OCI-M2 (cell line): ENCODE results near the gene BCL2L13.

Experiments used
- DNase-seq: peaks from one replicate; lab custom pipeline; 2025; ENCODE audit not compliant: unreplicated experiment; lab: John Stamatoyannopoulos, UW

BCL2L13 gene

DNA sequence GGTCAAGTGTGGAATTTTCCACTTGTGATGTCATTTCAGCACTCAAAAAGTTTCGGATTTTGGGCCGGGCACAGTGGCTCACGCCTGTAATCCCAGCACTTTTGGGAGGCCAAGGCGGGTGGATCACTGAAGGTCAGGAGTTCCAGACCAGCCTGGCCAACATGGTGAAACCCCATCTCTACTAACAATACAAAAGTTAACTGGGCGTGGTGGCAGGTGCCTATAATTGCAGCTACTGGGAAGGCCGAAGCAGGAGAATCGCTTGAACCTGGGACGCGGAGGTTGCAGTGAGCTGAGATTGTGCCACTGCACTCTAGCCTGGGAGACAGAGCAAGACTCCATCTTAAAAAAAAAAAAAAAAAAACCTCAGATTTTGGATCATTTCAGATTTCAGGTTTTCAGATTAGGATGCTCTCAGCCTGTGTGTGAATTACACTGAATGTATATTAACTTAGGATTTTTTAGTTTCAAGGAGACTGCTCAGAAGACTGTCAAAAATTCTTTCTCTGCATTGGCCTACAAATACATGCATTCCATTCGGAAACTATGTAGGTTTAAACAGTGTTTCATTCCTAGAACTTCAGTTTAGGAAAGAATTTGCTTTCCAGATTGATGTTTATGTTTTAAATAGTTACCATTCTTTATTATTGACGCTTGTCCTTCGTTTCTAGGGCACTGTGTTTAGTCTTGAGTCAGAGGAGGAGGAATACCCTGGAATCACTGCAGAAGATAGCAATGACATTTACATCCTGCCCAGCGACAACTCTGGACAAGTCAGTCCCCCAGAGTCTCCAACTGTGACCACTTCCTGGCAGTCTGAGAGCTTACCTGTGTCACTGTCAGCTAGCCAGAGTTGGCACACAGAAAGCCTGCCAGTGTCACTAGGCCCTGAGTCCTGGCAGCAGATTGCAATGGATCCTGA lies 87.7 kb downstream of the BCL2L13 start:
- no peak for DNase-seq

DNA sequence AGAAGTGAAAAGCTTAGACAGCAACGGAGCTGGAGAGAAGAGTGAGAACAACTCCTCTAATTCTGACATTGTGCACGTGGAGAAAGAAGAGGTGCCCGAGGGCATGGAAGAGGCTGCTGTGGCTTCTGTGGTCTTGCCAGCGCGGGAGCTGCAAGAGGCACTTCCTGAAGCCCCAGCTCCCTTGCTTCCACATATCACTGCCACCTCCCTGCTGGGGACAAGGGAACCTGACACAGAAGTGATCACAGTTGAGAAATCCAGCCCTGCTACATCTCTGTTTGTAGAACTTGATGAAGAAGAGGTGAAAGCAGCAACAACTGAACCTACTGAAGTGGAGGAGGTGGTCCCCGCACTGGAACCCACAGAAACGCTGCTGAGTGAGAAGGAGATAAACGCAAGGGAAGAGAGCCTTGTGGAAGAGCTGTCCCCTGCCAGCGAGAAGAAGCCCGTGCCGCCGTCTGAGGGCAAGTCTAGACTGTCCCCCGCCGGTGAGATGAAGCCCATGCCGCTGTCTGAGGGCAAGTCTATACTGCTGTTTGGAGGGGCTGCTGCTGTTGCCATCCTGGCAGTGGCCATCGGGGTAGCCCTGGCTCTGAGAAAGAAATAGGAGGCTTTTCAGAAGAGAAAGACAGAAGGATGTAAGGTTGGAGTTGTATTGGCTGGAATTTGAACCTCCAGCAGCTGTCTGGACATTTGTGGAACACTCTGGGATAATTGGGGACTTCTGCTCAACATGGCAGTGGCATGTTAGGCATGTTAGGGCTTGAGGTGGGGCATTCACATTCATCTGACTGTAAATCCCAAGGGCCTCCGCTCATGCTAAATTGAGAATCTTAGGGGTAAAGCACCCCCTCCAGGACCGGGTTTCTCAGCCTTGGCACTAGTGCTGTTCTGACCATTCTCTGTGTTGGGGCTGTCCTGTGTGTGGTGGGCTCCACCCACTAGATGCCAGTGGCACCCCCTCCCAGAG lies 88.7 kb downstream of the BCL2L13 start:
- no peak for DNase-seq

DNA sequence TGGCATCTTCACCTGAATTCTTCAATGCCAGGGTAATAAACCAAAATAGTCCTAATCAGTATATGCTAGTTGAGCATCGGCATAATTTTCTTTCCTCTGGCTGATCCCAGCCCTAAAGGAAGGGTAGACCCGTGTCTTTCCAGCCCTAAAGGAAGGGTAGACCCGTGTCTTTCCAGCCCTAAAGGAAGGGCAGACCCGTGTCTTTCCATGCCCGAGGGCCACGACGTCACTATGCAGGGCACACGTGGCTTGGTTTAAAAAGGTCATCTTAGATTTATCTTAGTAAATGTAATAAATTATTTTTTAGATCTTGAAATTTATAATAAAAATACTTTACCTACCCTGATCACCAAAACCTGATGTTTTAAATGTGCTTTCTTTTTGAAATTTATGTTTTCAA lies 90.2 kb downstream of the BCL2L13 start:
- DNase-seq: no peak

DNA sequence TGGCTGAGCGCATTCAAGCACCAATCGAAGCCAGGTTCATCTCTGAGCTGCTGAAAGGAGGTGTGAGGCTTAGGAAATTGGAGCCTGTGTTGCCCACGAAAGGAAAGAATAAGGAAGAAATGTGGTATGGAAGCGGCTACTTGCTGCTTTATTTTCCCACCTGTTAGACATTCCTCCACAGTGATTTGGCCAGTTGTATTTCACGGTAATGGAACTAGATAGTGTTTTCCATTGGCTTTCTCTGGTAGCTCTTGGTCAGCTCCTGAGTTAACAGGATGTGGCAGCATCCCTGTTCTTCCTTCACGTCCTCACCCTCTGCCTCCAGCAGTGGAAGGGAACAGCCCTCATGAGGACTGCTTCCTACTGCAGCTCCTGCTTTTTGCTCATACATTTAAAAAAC lies 91.0 kb downstream of the BCL2L13 start:
- no peak for DNase-seq

DNA sequence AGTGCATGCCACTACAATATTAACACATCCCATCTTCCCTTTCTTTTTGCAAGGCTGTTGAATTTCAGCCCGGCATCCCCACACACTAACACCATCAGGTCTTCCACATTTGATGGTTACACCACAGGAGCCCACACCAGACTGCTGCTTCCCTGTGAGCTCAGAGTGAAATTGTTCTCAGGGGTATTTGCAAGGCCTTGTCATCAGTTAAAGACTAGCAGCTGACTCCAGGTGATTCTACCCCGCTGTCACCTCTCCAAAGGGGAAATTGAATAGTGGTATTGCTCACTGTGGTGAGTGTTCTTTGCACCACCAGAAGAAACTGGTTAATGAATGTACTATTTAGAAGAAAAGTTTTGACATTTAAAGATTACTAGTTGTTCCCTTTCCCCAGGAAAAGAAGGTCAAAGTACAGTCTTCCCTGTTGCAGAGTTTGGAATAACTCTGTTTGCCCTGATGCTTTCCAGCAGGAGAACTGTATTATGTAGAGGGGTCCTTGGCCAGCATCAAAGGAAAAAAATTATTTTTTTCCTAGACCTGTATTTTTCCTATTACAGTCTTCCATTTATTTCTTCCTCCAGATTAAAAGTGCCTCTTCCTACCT lies 93.8 kb downstream of the BCL2L13 start:
- no peak for DNase-seq

DNA sequence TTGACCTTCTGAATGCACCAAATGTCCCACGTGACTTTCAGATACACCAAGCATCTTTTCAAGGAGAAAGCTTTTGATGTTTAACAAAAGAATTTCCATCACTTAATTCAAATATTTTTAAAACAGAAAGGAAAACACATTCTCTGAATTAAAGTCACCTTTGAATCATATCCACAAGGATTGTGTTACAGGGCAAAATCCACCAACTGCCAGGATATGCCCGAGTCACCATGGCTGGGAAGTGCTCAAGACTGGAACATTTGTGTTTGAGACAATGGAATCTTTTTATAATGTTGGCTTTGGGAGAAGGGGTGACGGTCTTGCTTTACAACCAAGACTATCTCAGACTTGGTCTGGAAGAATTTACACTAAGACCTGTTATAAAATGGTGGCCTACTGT lies 94.9 kb downstream of the BCL2L13 start:
- no peak for DNase-seq

DNA sequence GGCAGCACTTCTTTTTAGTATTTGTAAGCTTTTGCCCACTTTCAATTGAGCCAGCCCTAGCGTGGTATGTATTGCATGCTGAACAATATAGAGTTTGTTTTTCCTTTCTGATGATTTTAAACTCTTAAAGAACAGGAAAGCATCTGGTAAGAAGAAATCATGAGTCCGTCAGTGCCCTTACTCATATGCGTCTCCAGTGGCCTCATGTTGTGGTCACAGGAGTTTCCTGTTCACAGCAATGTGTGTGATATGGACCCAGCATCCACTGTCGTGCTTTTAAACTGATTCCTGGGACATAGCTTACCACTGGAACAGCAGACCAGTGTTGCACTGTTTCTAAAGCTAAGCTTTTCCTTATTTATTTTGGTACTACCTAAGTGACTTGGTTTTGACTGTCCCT lies 95.6 kb downstream of the BCL2L13 start:
- DNase-seq: no peak

DNA sequence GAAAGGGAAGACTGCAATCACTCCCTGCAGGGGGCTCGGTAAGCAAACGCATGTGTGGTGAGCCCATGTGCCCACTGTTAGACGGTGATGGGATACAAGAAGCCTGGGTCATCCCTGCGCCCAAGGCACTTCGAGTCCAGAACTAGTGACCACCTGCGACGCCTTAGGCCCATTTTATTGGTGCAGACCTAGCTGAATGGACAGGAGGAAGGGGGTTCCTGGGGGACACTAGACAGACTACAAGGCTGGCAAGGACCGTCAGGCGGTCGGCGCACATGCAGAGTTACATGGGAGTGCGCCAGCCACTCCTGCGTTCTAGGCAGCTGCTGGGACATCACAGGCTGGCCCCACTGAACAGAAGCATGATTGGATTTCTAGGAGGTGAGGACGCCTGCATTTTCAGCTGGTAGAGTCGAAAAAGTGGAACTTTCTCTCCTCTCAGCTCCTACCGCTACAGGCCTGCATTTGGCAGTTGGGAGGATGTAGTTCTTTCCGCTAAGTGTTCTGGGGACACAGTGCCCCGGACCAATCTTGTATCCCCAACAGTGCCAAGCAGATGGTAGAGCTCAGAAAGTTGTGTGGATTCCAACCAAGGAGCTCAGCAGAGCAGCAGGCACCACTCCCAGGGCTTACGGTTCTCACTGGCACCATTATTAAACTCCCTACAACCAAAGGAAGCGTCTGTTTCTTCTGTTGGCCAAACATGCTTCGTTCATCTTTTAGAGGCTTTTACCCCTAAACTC lies 100.0 kb downstream of the BCL2L13 start:
- no peak for DNase-seq

DNA sequence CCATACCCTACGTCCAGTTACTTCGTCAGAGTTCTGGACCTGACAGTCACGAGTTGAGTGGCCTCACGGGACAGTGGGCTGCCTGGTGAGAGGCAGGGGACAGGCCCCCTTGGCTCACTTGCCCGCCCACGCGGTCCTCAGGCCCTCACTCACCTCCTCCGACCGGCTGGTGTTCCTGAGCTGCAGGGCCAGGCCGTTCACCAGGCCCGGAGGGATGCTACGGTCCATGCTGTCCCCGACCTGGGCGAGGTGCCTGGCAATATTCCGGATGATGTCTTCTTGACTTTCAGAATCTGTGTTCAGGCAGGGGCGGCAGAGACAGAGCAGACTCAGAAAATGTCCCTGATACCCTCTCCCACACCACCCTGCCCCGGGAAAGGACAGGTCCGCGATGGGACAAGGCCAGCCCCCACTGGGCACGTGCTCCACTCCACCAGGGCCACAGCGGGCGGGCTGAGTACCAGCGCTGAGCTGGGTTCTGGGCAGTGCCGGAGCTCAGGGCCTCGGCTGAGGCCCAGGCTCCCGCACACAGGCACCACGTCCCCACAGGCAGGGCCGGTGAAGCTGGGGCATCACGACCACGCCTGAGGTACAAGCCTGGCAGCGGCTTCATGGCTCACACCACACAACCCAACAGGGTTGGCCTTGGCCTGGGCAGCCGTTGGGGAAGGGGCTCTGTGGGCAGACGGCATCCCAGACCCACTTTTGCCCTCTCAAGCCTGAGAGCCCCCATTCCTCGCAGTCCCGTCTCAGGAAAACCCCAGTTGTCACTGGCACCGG lies 100.8 kb downstream of the BCL2L13 start:
- DNase-seq: no peak

DNA sequence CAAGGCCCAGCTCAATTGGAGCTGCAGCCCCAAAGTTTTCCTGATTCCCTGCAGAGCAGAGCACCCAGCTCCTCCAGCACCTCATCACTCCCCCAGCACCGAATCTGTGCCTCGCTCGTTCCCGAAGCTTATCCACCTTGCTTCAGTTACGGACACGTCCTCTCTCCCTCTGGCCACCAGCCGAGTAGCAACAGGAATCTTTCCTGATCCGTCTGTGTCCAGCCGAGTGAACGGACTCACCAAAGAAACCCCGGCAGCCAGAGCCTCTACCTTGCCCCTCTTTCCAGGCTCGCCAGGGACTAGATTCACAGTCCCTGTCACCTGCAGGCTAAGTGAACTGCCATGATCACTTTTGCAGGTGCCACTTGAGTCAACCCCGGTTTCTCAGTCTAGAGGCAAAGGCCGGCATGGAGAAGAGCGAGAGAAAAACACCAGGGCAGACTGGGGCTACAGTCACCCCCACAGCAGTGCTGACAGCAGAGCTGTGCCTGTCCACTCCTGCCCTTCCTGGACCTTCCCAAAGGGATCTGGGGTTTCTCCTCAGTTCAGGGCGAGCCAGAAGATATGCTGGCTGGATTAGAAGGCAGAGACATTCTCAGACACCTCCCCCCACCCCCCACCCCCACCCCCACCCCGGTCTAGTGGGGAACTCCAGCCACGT lies 103.4 kb downstream of the BCL2L13 start:
- no peak for DNase-seq

DNA sequence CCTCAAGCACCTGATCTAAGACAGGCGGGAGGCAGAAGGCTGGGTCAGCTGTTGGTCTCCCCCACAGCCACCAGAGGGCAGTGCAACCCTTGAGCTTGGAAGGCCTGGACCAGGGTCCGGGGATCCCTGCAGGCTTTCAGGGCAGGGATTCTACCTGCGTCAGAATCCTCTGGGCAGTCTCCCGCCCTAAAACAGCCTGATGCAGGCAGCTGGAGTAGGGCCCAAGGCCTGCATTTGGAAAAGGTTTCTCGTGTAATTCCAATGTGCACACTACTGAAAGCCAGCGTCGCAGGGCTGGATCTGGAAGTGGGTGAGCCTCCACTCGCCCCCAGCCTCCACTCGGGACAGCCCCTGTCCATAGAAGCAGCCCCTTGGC lies 104.0 kb downstream of the BCL2L13 start:
- no peak for DNase-seq

DNA sequence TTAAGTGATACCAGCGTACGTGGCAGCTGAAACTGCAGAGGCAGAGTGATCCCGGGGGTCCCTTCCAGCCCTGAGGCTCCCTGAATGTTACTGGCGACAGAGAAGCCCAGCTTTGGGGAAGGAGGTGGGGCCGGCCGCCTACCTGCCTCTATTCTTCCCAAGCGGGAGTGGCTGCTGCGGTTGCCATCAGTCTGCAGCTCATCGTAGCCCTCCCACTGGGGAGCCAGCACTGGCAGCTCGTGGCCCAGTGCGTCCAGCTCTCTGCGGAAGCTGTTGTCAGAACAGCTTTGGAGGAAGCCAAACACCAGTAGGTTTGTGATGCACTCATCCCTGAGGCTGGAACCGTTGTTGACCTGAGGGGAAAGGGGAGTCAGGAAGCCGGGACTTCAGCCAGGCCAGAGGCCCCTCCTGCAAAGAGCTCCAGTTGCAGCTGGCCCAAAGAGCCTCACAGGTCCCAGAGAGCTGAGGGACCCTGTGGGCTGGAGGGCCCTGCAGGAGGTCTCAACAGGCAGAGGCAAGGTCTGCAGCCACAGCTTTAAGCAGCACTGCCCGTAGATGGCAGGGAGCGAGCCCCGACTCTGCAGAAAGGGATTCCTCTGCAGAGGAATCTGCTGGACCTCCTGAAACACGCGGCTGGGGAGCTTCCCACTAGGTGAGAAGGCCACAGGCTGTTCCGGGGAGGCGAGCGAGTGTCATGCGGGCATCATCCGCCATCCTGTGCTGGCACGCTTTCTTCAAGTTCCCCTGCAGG lies 105.3 kb downstream of the BCL2L13 start:
- DNase-seq: no peak

DNA sequence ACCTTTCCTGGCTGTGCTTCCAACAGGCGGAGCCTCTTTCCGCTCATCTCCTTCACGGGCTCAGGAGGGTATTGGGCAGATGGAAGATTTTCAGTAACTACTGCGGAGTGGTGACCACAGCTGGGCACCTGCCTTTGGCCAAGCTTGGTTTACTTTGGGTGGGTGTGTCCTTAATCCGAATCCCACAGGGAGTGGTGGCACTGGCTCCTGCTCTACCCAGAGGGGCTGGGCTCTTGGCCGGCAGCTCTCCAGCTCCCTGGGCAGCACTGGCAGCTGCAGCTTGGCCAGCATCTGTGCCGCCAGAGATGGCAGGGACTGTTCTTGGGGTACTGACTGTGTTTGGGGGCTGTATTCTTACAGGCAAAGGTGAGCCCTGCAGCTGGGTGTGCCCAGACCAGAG lies 105.9 kb downstream of the BCL2L13 start:
- DNase-seq: no peak

DNA sequence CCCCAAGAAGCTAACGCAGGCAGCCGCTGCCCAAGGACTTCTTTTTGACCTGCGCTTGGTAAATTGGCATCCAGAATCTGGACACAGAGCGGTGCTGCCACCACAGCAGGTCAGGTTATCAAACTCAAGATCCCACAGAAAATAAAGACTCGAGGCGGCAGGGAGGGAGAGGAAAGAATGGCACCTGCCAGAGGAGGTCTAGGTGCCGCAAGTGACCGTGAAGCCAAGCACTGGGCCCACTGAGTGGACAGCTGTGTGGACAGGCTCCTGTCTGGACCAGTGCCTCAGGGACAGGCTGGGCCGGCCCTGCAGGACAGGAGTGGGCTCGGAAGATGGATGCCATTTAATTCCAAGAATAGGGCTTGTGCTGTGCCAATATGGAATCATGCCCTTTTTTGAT lies 108.4 kb downstream of the BCL2L13 start:
- DNase-seq: no peak

DNA sequence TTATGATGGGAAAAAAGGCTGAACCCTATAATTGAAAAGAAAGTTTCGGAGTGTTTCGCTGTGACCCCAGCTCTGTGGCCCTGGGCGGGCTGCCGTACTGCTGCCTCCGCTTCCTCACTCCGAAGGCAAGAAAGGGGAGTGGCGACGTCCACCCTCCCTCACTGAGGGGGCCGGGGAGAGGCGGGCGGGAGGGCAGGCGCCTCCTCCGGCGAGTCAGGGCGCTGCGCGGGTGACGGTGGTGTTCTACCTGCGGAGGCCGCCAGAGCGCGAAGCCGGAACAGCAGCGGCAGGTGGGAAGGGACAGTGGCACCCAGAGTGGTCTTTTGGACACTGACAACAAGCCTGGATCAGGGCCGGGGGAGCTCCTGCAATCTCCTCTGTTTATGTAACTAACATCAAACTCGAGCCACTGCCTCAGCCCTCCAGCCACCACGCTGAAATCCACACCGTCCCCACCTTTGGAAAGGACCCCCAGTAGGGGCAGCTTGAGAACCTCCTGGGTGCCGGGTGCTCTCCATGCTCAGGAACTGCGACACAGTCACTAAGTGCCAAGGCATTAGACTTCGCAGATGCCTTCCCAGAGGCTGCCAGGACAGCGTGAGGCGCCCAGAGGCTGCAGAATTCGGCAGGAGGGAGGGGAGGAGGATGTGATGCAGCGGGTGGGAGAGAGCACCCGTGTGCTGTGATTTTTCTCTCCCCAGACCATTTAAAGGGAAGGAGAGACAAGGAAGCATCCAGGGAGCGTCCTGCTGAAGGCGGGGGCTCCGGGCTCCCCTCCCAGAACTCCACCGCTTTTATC lies 110.2 kb downstream of the BCL2L13 start:
- no peak for DNase-seq

DNA sequence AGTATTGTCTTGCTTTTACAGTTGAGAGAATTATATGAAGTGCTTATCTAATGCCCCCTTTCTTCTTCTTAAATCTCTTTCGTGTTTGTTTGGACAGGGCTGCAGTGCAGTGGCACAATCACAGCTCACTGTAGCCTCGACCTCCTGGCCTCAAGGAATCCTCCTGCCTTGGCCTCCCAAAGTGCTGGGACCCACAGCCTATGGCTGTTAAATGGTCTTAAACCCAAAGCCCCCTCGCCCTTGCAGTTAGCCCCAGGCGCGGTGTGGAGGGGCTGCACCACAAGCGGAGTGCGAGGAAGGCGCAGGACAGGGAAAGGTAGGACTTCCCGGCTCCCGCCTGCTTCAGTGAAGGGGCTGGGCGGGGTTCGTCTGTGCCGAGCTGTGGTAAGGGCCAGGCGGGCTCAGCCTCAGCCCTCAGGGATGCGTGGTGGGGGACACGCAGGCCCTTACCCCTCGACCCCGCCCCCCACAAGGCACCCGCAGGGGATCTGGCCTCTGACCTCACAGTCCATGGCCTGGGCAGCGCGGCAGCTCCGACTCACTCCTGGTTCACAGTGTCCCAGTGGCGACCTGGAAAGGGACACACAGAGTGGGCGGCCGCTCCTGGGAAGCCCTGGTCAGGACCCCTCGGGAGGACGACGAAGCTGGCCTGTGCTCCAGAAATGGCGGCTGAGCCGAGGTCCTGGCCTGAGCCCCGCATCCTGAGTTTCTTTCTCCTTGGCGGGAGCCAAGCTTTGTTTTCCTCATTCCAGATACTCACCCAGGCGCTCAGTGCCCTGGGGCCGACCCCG lies 111.2 kb downstream of the BCL2L13 start:
- DNase-seq: no peak

DNA sequence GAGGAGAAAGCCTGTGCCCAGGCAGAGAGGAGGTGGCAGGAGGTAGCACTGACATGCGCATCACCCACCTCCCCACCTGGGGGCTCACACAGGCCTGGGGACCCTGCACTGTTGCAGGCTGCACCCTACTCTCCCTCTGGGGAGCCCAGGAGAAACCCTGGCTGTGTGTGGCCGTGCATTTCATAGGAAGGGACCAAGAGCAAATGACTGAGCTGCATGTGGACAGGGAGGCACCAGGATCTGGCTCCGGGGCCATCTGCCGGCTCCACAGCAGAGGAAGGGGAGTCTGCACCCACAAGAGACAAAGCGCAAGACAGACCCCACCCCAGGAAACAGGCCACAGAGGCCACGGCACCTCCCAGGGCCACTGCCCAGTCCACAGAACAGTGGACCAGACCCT lies 113.0 kb downstream of the BCL2L13 start:
- DNase-seq: no peak
